ENCODE results near the gene RAB12.

Gene RAB12

DNA sequence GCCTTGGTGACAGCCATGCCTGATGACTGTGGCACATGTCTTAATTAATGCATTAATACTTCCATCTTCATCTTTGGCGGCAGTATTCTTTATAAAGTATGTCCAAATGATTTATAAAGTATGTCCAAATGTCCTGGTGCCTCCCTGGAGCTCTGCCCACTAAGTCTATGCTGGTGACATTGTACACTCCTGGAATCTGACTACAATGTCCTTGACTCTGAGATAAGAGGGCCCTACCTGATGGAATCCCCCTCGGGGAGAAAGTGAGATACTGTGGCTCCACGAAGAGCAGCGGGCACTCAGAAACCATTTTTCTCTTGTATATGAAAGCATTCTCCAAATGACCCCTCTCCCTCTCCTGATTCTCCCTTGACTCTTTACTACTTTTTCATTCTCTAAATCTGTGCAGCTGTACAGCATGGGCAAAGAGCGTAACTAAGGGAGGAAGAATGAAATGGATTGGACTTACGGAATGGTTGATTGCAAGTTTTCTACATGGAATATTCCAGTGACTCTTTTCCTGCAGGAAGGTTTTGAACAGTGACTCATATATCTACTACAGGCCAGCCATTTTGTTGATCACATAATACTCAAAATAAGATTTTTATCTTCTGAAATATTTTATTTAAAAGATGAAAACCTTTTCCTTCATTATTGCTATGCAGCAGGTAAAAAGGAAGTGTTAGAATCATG is 17.3 kb downstream of the RAB12 start:
- H3K9me3 ChIP-seq (ENCODE audit: control insufficient read depth, insufficient read depth, low read length) = no peaks in the 10 kb centered on the region
- H3K36me3 ChIP-seq (ENCODE audit: control insufficient read depth, insufficient read depth, low read length) = peaks cover 12% of the 10 kb centered on the region; the same call in 1 of the 2 replicates
- H3K4me1 ChIP-seq (ENCODE audit: control insufficient read depth, insufficient read depth, low read length) = peaks cover 13% of the 10 kb centered on the region
- H3K27ac ChIP-seq (ENCODE audit: low read length) = no peak overlapping the region
- no peaks in the 10 kb centered on the region for H3K27me3 ChIP-seq (ENCODE audit: control insufficient read depth, insufficient read depth, low read length)
- H3K4me3 ChIP-seq (ENCODE audit: low read length) = no peak overlapping the region
- WGBS (ENCODE audit: insufficient coverage, insufficient read length) = no CpG with 5 or more reads among the region's 6 CpGs
- no peak for DNase-seq (ENCODE audit: low read depth, low spot score)

DNA sequence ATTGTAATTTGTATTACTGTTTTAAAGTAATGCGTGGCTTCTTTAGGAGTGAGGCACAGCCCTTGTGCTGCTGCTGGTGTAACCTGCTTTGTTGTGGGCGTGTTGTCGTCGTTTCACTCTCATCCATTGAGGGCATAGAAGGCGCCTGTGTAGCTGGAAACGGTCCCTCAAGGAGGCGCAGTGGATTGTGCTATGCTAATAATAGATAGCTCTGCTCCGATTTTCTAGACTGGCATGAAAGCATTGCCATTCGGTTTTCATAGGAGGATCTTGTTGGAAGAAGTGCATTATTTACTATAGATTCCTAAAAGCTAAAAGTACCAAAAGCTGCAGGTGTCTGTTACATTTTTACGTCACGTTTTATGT is 17.9 kb downstream of the RAB12 start:
- H3K27ac ChIP-seq (ENCODE audit: low read length) = no peak overlapping the region
- no peak overlapping the region for H3K4me3 ChIP-seq (ENCODE audit: low read length)
- no peaks in the 10 kb centered on the region for H3K9me3 ChIP-seq (ENCODE audit: control insufficient read depth, insufficient read depth, low read length)
- no peak for DNase-seq (ENCODE audit: low read depth, low spot score)
- no CpG with 5 or more reads among the region's 11 CpGs for WGBS (ENCODE audit: insufficient coverage, insufficient read length)
- H3K27me3 ChIP-seq (ENCODE audit: control insufficient read depth, insufficient read depth, low read length) = no peaks in the 10 kb centered on the region
- peaks cover 13% of the 10 kb centered on the region for H3K4me1 ChIP-seq (ENCODE audit: control insufficient read depth, insufficient read depth, low read length)
- H3K36me3 ChIP-seq (ENCODE audit: control insufficient read depth, insufficient read depth, low read length) = peaks cover 12% of the 10 kb centered on the region; the same call in 1 of the 2 replicates

- Histone ChIP-seq H3K36me3 (ENCODE audit: control insufficient read depth, insufficient read depth, low read length) (peaks cover 12% of the 10 kb centered on the region; the same call in 1 of the 2 replicates), H3K4me3 (ENCODE audit: low read length) (no peak overlapping the region), H3K27me3 (ENCODE audit: control insufficient read depth, insufficient read depth, low read length) (no peaks in the 10 kb centered on the region), H3K9me3 (ENCODE audit: control insufficient read depth, insufficient read depth, low read length) (no peaks in the 10 kb centered on the region), H3K27ac (ENCODE audit: low read length) (no peak overlapping the region), H3K4me1 (ENCODE audit: control insufficient read depth, insufficient read depth, low read length) (peaks cover 13% of the 10 kb centered on the region)
- no CpG with 5 or more reads among the region's 4 CpGs for WGBS (ENCODE audit: insufficient coverage, insufficient read length)
- DNase-seq (ENCODE audit: low read depth, low spot score) = no peak
Measured at GRCh38 chr18:8627540-8627939, 18.3 kb downstream of the RAB12 start.

DNA sequence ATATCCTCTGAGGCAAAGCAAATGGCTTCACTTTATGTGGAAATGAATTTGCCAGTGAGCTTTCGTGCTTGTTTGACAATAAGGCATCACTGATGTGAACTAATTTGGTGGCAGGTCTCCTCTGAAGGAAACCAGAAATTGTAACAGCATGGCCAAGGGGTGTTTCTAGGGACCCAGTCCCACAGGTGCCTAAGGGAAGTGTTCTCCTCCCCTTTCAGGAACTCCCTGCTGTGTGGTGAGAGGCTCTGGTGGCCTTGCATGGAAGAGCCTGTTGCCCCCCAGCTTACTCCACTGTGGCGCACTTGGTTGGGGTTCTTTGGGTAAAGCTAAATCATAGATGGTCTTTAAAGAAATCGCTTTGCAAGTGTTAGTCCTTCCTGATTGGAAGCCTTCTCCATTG is 20.4 kb downstream of the RAB12 start:
- Histone ChIP-seq H3K4me1 (ENCODE audit: control insufficient read depth, insufficient read depth, low read length) (peaks cover 7% of the 10 kb centered on the region), H3K9me3 (ENCODE audit: control insufficient read depth, insufficient read depth, low read length) (no peaks in the 10 kb centered on the region), H3K4me3 (ENCODE audit: low read length) (no peak overlapping the region), H3K36me3 (ENCODE audit: control insufficient read depth, insufficient read depth, low read length) (peaks cover 17% of the 10 kb centered on the region; the same call in 1 of the 2 replicates), H3K27me3 (ENCODE audit: control insufficient read depth, insufficient read depth, low read length) (no peaks in the 10 kb centered on the region), H3K27ac (ENCODE audit: low read length) (no peak overlapping the region)
- no CpG with 5 or more reads among the region's 3 CpGs for WGBS (ENCODE audit: insufficient coverage, insufficient read length)
- no peak for DNase-seq (ENCODE audit: low read depth, low spot score)

- no peaks in the 10 kb centered on the region for H3K9me3 ChIP-seq (ENCODE audit: control insufficient read depth, insufficient read depth, low read length)
- no peaks in the 10 kb centered on the region for H3K27me3 ChIP-seq (ENCODE audit: control insufficient read depth, insufficient read depth, low read length)
- peaks cover 18% of the 10 kb centered on the region; the same call in 1 of the 2 replicates for H3K36me3 ChIP-seq (ENCODE audit: control insufficient read depth, insufficient read depth, low read length)
- no peak for DNase-seq (ENCODE audit: low read depth, low spot score)
- no peak overlapping the region for H3K4me3 ChIP-seq (ENCODE audit: low read length)
- no CpG with 5 or more reads among the region's 2 CpGs for WGBS (ENCODE audit: insufficient coverage, insufficient read length)
- H3K27ac ChIP-seq (ENCODE audit: low read length) = no peak overlapping the region
- H3K4me1 ChIP-seq (ENCODE audit: control insufficient read depth, insufficient read depth, low read length) = peaks cover 7% of the 10 kb centered on the region
Measured at GRCh38 chr18:8630546-8630945, 21.3 kb downstream of the RAB12 start.

DNA sequence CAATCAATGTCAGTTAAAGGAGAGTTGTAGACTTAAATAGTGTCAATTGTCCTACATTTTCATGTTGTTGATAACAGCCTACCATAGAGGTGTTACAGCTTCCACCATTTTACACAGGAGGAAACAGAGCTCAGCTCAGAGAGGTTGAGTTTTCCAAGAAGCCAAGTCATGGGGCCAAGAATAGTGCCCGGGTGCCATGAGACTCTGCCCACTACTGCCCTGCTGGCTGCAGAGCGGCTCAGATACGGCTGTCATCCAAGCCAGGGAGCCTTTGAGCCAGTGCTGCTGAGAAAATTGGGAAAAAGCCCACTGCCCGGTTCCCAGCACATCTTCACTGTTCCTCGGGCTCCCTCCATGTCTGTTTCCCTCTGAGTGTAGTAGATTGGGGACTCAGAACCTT is 22.0 kb downstream of the RAB12 start:
- no CpG with 5 or more reads among the region's 5 CpGs for WGBS (ENCODE audit: insufficient coverage, insufficient read length)
- Histone ChIP-seq H3K4me3 (ENCODE audit: low read length) (no peak overlapping the region), H3K36me3 (ENCODE audit: control insufficient read depth, insufficient read depth, low read length) (peaks cover 17% of the 10 kb centered on the region), H3K4me1 (ENCODE audit: control insufficient read depth, insufficient read depth, low read length) (peaks cover 7% of the 10 kb centered on the region), H3K27ac (ENCODE audit: low read length) (no peak overlapping the region), H3K27me3 (ENCODE audit: control insufficient read depth, insufficient read depth, low read length) (no peaks in the 10 kb centered on the region), H3K9me3 (ENCODE audit: control insufficient read depth, insufficient read depth, low read length) (no peaks in the 10 kb centered on the region)
- no peak for DNase-seq (ENCODE audit: low read depth, low spot score)

DNA sequence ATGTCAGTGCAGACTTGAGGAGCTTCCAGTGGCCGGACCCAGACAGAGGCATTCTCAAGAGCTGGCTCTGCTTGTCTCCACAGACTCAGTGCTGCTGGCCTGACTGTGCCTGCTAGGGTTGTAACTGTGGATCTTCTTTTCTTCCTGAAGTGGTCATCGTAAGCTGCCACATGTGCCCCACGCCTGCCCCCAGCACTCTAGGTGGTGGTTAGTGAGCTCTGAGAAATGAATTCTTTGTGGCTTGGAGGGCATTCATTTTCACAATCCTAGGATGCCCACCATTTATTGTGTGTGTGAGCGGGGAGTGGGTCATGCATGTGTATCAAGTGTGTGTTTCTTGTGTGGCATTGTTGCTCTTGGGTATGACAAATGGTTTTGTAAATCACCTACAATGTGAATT is 23.1 kb downstream of the RAB12 start:
- H3K27me3 ChIP-seq (ENCODE audit: control insufficient read depth, insufficient read depth, low read length) = no peaks in the 10 kb centered on the region
- no CpG with 5 or more reads among the region's 4 CpGs for WGBS (ENCODE audit: insufficient coverage, insufficient read length)
- H3K4me1 ChIP-seq (ENCODE audit: control insufficient read depth, insufficient read depth, low read length) = peaks cover 6% of the 10 kb centered on the region
- DNase-seq (ENCODE audit: low read depth, low spot score) = no peak
- no peak overlapping the region for H3K4me3 ChIP-seq (ENCODE audit: low read length)
- H3K27ac ChIP-seq (ENCODE audit: low read length) = no peak overlapping the region
- no peaks in the 10 kb centered on the region for H3K9me3 ChIP-seq (ENCODE audit: control insufficient read depth, insufficient read depth, low read length)
- H3K36me3 ChIP-seq (ENCODE audit: control insufficient read depth, insufficient read depth, low read length) = peaks cover 18% of the 10 kb centered on the region

GRCh38 chr18:8634508-8634907 is 25.3 kb downstream of the RAB12 start:
- H3K27me3 ChIP-seq (ENCODE audit: control insufficient read depth, insufficient read depth, low read length) = no peaks in the 10 kb centered on the region
- no peak overlapping the region for H3K4me3 ChIP-seq (ENCODE audit: low read length)
- DNase-seq (ENCODE audit: low read depth, low spot score) = no peak
- H3K4me1 ChIP-seq (ENCODE audit: control insufficient read depth, insufficient read depth, low read length) = peaks cover 4% of the 10 kb centered on the region
- peaks cover 19% of the 10 kb centered on the region for H3K36me3 ChIP-seq (ENCODE audit: control insufficient read depth, insufficient read depth, low read length)
- H3K27ac ChIP-seq (ENCODE audit: low read length) = no peak overlapping the region
- no peaks in the 10 kb centered on the region for H3K9me3 ChIP-seq (ENCODE audit: control insufficient read depth, insufficient read depth, low read length)
- no CpG with 5 or more reads among the region's 6 CpGs for WGBS (ENCODE audit: insufficient coverage, insufficient read length)

DNA sequence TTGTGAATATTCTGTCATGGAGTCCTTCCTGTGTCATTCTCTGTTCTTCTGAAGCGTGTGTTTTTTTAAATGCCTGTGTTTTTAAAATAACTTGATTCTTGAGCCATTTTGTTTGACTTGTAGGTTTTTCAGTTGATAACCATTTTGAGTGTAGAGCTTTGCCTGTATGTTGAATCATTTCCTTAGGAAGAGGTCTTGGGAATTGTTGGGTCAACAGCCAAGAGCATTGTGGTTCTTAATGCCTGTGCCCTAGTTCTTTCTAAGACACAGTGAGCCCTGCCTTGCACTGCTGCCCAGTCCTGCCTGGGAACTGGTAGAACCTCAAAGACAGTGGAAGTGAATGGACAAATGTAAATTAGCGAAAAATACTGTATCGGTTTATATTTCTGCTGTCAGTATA is 25.9 kb downstream of the RAB12 start:
- Histone ChIP-seq H3K27ac (ENCODE audit: low read length) (no peak overlapping the region), H3K4me3 (ENCODE audit: low read length) (no peak overlapping the region)
- no CpG with 5 or more reads among the region's 3 CpGs for WGBS (ENCODE audit: insufficient coverage, insufficient read length)

GRCh38 chr18:8639762-8640161 is 30.5 kb downstream of the RAB12 start:
- Histone ChIP-seq H3K36me3 (ENCODE audit: control insufficient read depth, insufficient read depth, low read length) (peaks cover 16% of the 10 kb centered on the region), H3K4me3 (ENCODE audit: low read length) (no peak overlapping the region)
- DNase-seq (ENCODE audit: low read depth, low spot score) = no peak

More for the DNA sequence above, 25.9 kb downstream of the RAB12 start:
- peaks cover 2% of the 10 kb centered on the region; the same call in 1 of the 2 replicates for H3K4me1 ChIP-seq (ENCODE audit: control insufficient read depth, insufficient read depth, low read length)
- no peaks in the 10 kb centered on the region for H3K27me3 ChIP-seq (ENCODE audit: control insufficient read depth, insufficient read depth, low read length)
- no peaks in the 10 kb centered on the region for H3K9me3 ChIP-seq (ENCODE audit: control insufficient read depth, insufficient read depth, low read length)
- H3K36me3 ChIP-seq (ENCODE audit: control insufficient read depth, insufficient read depth, low read length) = peaks cover 24% of the 10 kb centered on the region
- DNase-seq (ENCODE audit: low read depth, low spot score) = no peak

GRCh38 chr18:8643326-8643878 is 34.2 kb downstream of the RAB12 start:
- Histone ChIP-seq H3K4me3 (ENCODE audit: low read length) (no peak overlapping the region), H3K27me3 (ENCODE audit: control insufficient read depth, insufficient read depth, low read length) (no peaks in the 10 kb centered on the region), H3K9me3 (ENCODE audit: control insufficient read depth, insufficient read depth, low read length) (no peaks in the 10 kb centered on the region), H3K4me1 (ENCODE audit: control insufficient read depth, insufficient read depth, low read length) (no peaks in the 10 kb centered on the region), H3K36me3 (ENCODE audit: control insufficient read depth, insufficient read depth, low read length) (peaks cover 6% of the 10 kb centered on the region; the same call in 1 of the 2 replicates), H3K27ac (ENCODE audit: low read length) (no peak overlapping the region)
- no peak for DNase-seq (ENCODE audit: low read depth, low spot score)
- WGBS (ENCODE audit: insufficient coverage, insufficient read length) = no CpG with 5 or more reads among the region's 3 CpGs

More at GRCh38 chr18:8639762-8640161, 30.5 kb downstream of the RAB12 start:
- no peaks in the 10 kb centered on the region for H3K27me3 ChIP-seq (ENCODE audit: control insufficient read depth, insufficient read depth, low read length)
- H3K27ac ChIP-seq (ENCODE audit: low read length) = no peak overlapping the region
- no CpG with 5 or more reads among the region's 11 CpGs for WGBS (ENCODE audit: insufficient coverage, insufficient read length)
- H3K4me1 ChIP-seq (ENCODE audit: control insufficient read depth, insufficient read depth, low read length) = no peaks in the 10 kb centered on the region
- no peaks in the 10 kb centered on the region for H3K9me3 ChIP-seq (ENCODE audit: control insufficient read depth, insufficient read depth, low read length)
